Heart left ventricle (tissue), 16 donors: Measurements from ENCODE around the gene RBM33. TPM values are rescaled to one million over a fixed set of nuclear protein-coding genes. Genes with fewer than 3 reads are reported as not detected.

ENCODE experiments used
- ATAC-seq, 4 donors: fragments of 200-7000 bp; cut with Tn5 transposase; one replicate each; pipeline ENCODE4 v1.9.1; 2020 to 2022; ENCODE audit warnings: moderate library complexity in 4 of 4, mild to moderate bottlenecking in 3 of 4, moderate number of reproducible peaks in 1 of 4
- DNase-seq, 5 donors: peaks; one replicate each; pipeline ENCODE4 v3.0.0-alpha.2; 2020
- H3K27ac ChIP-seq, 12 donors: fragments of 200-600 bp; sonication (generic) in 4 of 12; one replicate each; pipeline versions ENCODE4 v1.5.0 to v1.8.0; 2016 to 2022; ENCODE audit warnings: mild to moderate bottlenecking in 2 of 12
- H3K27me3 ChIP-seq, 9 donors: fragments of 200-600 bp; sonication (generic) in 2 of 9; one replicate each; pipeline versions ENCODE4 v1.5.1 to v1.8.0; 2016 to 2022; ENCODE audit warnings: mild to moderate bottlenecking in 3 of 9
- H3K36me3 ChIP-seq, 9 donors: fragments of 200-600 bp; sonication (generic) in 2 of 9; one replicate each; pipeline versions ENCODE4 v1.5.0 to v1.8.0; 2018 to 2022; ENCODE audit warnings: mild to moderate bottlenecking in 2 of 9
- H3K4me1 ChIP-seq, 12 donors: fragments of 200-600 bp; sonication (generic) in 4 of 12; one replicate each; pipeline versions ENCODE4 v1.5.0 to v1.8.0; 2016 to 2022; ENCODE audit warnings: mild to moderate bottlenecking in 3 of 12
- H3K4me3 ChIP-seq, 12 donors: fragments of 200-600 bp; sonication (generic) in 4 of 12; one replicate each; pipeline versions ENCODE4 v1.5.0 to v1.8.0; 2017 to 2022; ENCODE audit warnings: mild to moderate bottlenecking in 9 of 12, moderate library complexity in 4 of 12
- H3K9me3 ChIP-seq, 12 donors: fragments of 200-600 bp; sonication (generic) in 4 of 12; one replicate each; pipeline versions ENCODE4 v1.5.0 to v1.8.0; 2016 to 2022; ENCODE audit warnings: mild to moderate bottlenecking in 1 of 12
- POLR2A ChIP-seq, 2 donors: fragments of 450-650 bp; IDR thresholded peaks; one replicate each; pipeline ENCODE4 v1.6.1; 2017; ENCODE audit warnings: antibody characterized with exemption in 2 of 2, mild to moderate bottlenecking in 2 of 2, moderate library complexity in 2 of 2
- WGBS, 4 donors: extraction: QIAGEN DNeasy Blood & Tissue Kit in 2 of 4; methylation state at CpG; one replicate each; pipeline versions ENCODE4 v1.1.5 to v1.1.7; 2013 to 2018; 5-methylcytosine and 5-hydroxymethylcytosine counted together
- intact Hi-C, 10 donors: fragments of 100-400 bp; cut with DNase I; formaldehyde crosslinking; loops; one replicate each; pipeline versions ENCODE4 v1.11.1 to v1.14.2; 2022
- polyA plus RNA-seq, 2 donors: library from polyadenylated mRNA; stranded (reverse); fragments of 200-250 nt; gene quantifications; one replicate each; pipeline ENCODE4 v1.2.3, GENCODE V29; 2013
- total RNA-seq, 9 donors: library from RNA; depleted of rRNA in 2 of 9; stranded (reverse); fragments of >200 nt in 2 of 9; fragmentation: NEBNext Ultra II Directional in 3 of 9; extraction: Animal tissue kit (Norgen Biotek cat#: 25700) in 3 of 9; gene quantifications; one replicate each; pipeline versions ENCODE4 v1.1.0 to v1.2.4, GENCODE V29; 2016 to 2023
- TF ChIP-seq, protein P1 (sequence below), 12 donors: fragments of 200-600 bp; sonication (generic) in 4 of 12; IDR thresholded peaks; one replicate each; pipeline versions ENCODE4 v1.5.0 to v1.8.0; 2018 to 2022; ENCODE audit warnings: antibody characterized with exemption in 12 of 12, mild to moderate bottlenecking in 5 of 12
- donor health status: ischemic (EF 13 %, LVEDD 7.1; RV severe dilation, severe dysfunction).
- donor health status: healthy with polysubstance abuse.
- donor health status: DM: no; HTN: yes; CAD: no.
- donor health status: DM: no; HTN: no; CAD: no.
- donor health status: ischemic (EF 25% LVEDD 6.9; RV normal size, moderate dysfunction).
- donor health status: ischemic (EF 25% LVEDD 5.7; RV mildly dilated, moderate dysfunction).
- donor health status: healthy.
- donor health status: DM: yes; HTN: yes; CAD: no.
- donor health status: ischemic (EF 35%, LVEDD 5.7; RV mildly dilated, moderate dysfunction).
- donor health status: nonischemic (EF 11% LVEDD 7.7; RV severe dilation, severe dysfunction).
- donor health status: DM: yes; HTN: yes; CAD: no.
- donor health status: PGD.
- donor health status: ischemic (EF 29% LVEDD 5.4; RV normal size, mild dysfunction).
- donor health status: nonischemic (EF 23%, LVEDD 6.1; RV moderate dilation, normal function).

RBM33 gene
- total and polyA plus RNA-seq, 11 donors, result 13.1 to 40.8 (median 30.2) TPM

DNA sequence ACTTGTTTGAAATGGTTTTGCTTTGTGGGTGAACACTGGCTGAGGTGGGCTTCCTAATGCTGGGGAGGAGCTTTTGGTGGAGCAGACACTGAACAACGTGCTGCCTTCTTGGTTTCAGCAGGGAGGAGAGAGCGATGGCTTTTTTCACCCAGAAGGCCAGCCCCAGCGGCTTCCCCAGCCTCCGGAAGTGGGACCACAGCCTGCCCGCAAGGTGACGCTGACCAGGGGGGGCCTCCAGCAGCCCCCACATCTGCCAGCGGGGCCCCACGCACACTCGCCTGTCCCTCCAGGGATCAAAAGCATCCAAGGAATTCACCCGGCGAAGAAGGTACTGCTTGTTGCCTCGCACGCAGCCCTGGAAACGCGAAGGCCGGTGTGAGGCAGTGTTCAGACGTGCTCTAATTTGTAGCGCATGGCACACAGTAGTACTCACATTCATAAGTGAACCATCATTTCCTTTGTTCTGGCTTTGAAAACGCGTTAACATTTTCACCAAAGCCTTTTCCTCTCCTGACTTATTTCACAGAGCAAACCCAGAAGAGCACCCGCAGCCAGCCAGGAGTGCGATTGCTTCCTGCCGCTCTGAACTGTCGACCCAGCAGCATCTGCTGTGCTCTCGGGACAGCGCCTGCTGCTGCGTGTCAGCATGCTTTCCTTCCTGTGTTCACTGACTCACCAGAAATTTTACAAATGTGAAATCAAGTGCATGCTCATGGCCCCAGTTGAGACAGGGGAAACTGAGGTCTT, 119.4 kb downstream of the RBM33 start:
- peak overlapping the region in 1 of 12 donors; percentile 28 for H3K4me3 ChIP-seq
- peaks cover 0 to 60% (median 48%) of the 10 kb centered on the region in 9 donors for H3K36me3 ChIP-seq
- no peaks in the 10 kb centered on the region for H3K27me3 ChIP-seq
- TF ChIP-seq POLR2A (IDR thresholded peaks at IDR 0.05), result no peak
- TF ChIP-seq, protein P1, sequence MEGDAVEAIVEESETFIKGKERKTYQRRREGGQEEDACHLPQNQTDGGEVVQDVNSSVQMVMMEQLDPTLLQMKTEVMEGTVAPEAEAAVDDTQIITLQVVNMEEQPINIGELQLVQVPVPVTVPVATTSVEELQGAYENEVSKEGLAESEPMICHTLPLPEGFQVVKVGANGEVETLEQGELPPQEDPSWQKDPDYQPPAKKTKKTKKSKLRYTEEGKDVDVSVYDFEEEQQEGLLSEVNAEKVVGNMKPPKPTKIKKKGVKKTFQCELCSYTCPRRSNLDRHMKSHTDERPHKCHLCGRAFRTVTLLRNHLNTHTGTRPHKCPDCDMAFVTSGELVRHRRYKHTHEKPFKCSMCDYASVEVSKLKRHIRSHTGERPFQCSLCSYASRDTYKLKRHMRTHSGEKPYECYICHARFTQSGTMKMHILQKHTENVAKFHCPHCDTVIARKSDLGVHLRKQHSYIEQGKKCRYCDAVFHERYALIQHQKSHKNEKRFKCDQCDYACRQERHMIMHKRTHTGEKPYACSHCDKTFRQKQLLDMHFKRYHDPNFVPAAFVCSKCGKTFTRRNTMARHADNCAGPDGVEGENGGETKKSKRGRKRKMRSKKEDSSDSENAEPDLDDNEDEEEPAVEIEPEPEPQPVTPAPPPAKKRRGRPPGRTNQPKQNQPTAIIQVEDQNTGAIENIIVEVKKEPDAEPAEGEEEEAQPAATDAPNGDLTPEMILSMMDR (IDR thresholded peaks at IDR 0.05), result no peak
- no peaks in the 10 kb centered on the region for H3K9me3 ChIP-seq
- H3K4me1 ChIP-seq, result peaks cover 4 to 59% (median 22%) of the 10 kb centered on the region in 12 donors
- intact Hi-C loops, result loop anchor here in 2 of 10 donors (5.0 to 10.0 kb wide), 2 partner anchors 117 to 849 kb away; no protein-coding TSS in a partner anchor
- H3K27ac ChIP-seq, result peak overlapping the region in 11 of 12 donors; percentile 3 to 85 (median 48)
- ATAC-seq (peak in 3 of 4 donors; percentile 62 to 76 (median 63)), DNase-seq (no peak)
- 42 to 55% (median 50%) methylated on average over 25 to 27 of the region's 27 CpGs for WGBS, 4 donors

DNA sequence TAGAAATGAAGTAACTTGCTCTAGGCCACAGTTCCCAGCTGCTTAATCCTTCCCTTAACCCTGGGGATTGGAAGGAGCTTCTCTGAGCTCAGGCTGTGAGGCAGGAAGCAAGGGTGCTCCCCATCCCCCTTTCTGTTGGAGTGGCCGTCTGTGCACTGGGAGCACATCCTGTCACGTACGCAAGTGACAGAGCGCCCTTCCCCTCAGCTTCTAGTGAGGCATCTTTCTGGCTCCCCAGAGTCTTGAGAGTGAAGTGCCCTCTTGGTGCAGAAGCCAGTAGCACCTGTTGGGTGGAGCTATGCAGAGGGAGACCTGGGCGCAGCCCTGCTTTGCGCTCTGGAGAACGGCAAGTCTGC, 120.0 kb downstream of the RBM33 start:
- peaks cover 4 to 63% (median 22%) of the 10 kb centered on the region in 12 donors for H3K4me1 ChIP-seq
- H3K36me3 ChIP-seq, result peaks cover 0 to 66% (median 51%) of the 10 kb centered on the region in 9 donors
- WGBS, 4 donors, result 53 to 80% (median 66%) methylated on average over 7 of the region's 7 CpGs
- peak overlapping the region in 11 of 12 donors; percentile 3 to 85 (median 48) for H3K27ac ChIP-seq
- no peak overlapping the region for H3K4me3 ChIP-seq
- peak; percentile 15 to 54 (median 40) for ATAC-seq
- no peaks in the 10 kb centered on the region for H3K27me3 ChIP-seq
- H3K9me3 ChIP-seq, result no peaks in the 10 kb centered on the region
- peak in 2 of 5 donors; percentile 35 to 63 for DNase-seq
- intact Hi-C loops, result loop anchor here in 2 of 10 donors (5.0 to 10.0 kb wide), 2 partner anchors 117 to 850 kb away; no protein-coding TSS in a partner anchor
- TF ChIP-seq, protein P1 (IDR thresholded peaks at IDR 0.05), result no peak
- no peak for TF ChIP-seq POLR2A (IDR thresholded peaks at IDR 0.05)

DNA sequence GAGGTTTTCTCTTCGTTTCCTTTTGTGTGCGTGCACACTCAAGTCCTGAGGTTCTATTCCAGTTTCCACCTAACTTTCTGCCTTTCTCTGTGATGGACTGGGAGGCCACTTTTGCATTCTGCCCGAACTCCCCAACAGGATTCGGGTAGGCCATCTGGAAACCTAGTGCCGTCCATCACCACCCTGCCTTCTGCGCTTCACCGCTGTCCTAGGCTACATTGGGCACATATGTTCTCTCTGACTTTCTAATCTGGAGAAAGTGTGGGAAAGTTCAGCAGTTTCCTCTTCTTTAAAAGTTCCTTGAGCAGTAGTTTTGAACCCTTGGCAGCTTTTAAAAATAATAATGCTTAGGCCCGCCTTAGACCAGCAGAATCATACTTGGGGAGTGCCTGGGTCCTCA, 121.0 kb downstream of the RBM33 start:
- DNase-seq, result no peak
- Histone ChIP-seq H3K9me3 (no peaks in the 10 kb centered on the region), H3K36me3 (peaks cover 0 to 69% (median 62%) of the 10 kb centered on the region in 9 donors), H3K4me1 (peaks cover 4 to 59% (median 21%) of the 10 kb centered on the region in 12 donors), H3K4me3 (no peak overlapping the region), H3K27ac (peak overlapping the region in 2 of 12 donors; percentile 33 to 85), H3K27me3 (no peaks in the 10 kb centered on the region)
- WGBS, 4 donors, result 82 to 93% (median 91%) methylated on average over 8 of the region's 8 CpGs
- intact Hi-C loops, result loop anchor here in 4 of 10 donors (5.0 to 10.0 kb wide), 5 partner anchors 123 to 851 kb away; partner anchors contain the start of gene RBM33 (in 1 of the 4)
- no peak for ATAC-seq
- no peak for TF ChIP-seq POLR2A (IDR thresholded peaks at IDR 0.05)
- TF ChIP-seq, protein P1 (IDR thresholded peaks at IDR 0.05), result no peak

DNA sequence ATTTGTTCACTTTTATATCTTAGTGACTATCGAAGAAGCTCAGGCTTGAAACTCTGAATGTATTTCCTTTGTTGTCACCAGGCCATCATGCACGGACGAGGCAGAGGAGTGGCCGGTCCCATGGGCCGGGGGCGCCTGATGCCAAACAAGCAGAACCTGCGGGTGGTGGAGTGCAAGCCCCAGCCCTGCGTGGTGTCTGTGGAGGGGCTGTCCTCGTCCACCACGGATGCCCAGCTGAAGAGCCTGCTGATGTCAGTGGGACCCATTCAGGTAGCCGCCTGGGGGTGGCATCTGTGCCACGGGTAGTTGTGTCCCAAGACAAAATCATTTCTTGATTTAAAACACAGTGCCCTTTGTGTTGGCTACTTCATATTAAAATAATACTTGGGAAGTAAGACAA, 121.9 kb downstream of the RBM33 start:
- Histone ChIP-seq H3K9me3 (no peaks in the 10 kb centered on the region), H3K4me3 (no peak overlapping the region), H3K27ac (no peak overlapping the region), H3K4me1 (peaks cover 4 to 50% (median 21%) of the 10 kb centered on the region in 12 donors), H3K36me3 (peaks cover 0 to 78% (median 70%) of the 10 kb centered on the region in 9 donors), H3K27me3 (no peaks in the 10 kb centered on the region)
- intact Hi-C loops, result loop anchor here in 4 of 10 donors (2.0 to 10.0 kb wide), 6 partner anchors 124 to 852 kb away; partner anchors contain the start of gene RBM33 (in 1 of the 4)
- ATAC-seq, result no peak
- no peak for TF ChIP-seq POLR2A (IDR thresholded peaks at IDR 0.05)
- TF ChIP-seq, protein P1 (IDR thresholded peaks at IDR 0.05), result no peak
- 84 to 93% (median 88%) methylated on average over 12 of the region's 12 CpGs for WGBS, 4 donors
- DNase-seq, result no peak
